GM23338 (cell line): ENCODE results near the gene MBD3L4.

ENCODE experiments used
- CTCF ChIP-seq, 2 experiments: fragments of 200-600 bp in 1 of 2; sonication (generic) in 1 of 2; conservative IDR thresholded peaks; 2 replicates each; pipeline versions ENCODE4 v1.5.1 to v1.6.1; 2016 to 2017; ENCODE audit warnings: antibody characterized with exemption in 2 of 2, low read depth in 2 of 2, mild to moderate bottlenecking in 2 of 2, moderate library complexity in 1 of 2
- EZH2phosphoT487 ChIP-seq: fragments of 200-600 bp; sonication (generic); IDR thresholded peaks from one replicate; pipeline ENCODE4 v1.8.1; 2018; ENCODE audit warnings: antibody characterized with exemption; ENCODE audit not compliant: unreplicated experiment
- POLR2AphosphoS5 ChIP-seq: IDR thresholded peaks from 2 replicates; pipeline ENCODE4 v1.6.1; 2016; ENCODE audit warnings: antibody characterized with exemption, low read depth

- TF ChIP-seq EZH2phosphoT487 (no peak), CTCF (conservative IDR thresholded peaks at IDR 0.05; ENCODE audit: low read depth in 2 of 2) (no peak), POLR2AphosphoS5 (peak; percentile 83)
Observed at GRCh38 chr19:7069042-7069903, 29.3 kb upstream of the MBD3L4 start, which contains the start of gene ZNF557.
